Smooth muscle cell of the brain vasculature (primary cell): ENCODE results near the gene IQGAP3.
A peak's percentile ranks its signal among the peaks of the same experiment; 100 is the strongest.
"Not testable (repeated sequence)": the region's sequence is repeated elsewhere in the genome, so short reads cannot be mapped to it uniquely, and the experiment has no call there.

ENCODE experiments used
- DNase-seq: peaks from one replicate; pipeline ENCODE4 v3.0.0-alpha.2; 2012; ENCODE audit warnings: low read depth, low spot score

IQGAP3 gene

GRCh38 chr1:156571919-156572662 lies at the start of gene IQGAP3:
Gene IQGAP3, minus strand, starts transcription at chr1:156572565. Its CDS starts 36 bp downstream, at chr1:156572529.
- peak; percentile 46 for DNase-seq

GRCh38 chr1:156619582-156619955 lies 47.2 kb upstream of the IQGAP3 start:
- no peak for DNase-seq

GRCh38 chr1:156618853-156619581 lies 46.7 kb upstream of the IQGAP3 start, which contains the start of gene HAPLN2:
Gene HAPLN2, plus strand, starts transcription at chr1:156619415. Its CDS starts 4,076 bp downstream, at chr1:156623491.
- no peak for DNase-seq

- DNase-seq = no peak
Measured at GRCh38 chr1:156616463-156616862, 44.1 kb upstream of the IQGAP3 start.

GRCh38 chr1:156615946-156616345 lies 43.6 kb upstream of the IQGAP3 start:
- DNase-seq = no peak

GRCh38 chr1:156612666-156613065 lies 40.3 kb upstream of the IQGAP3 start:
- no peak for DNase-seq

GRCh38 chr1:156610072-156610471 lies 37.7 kb upstream of the IQGAP3 start:
- not testable (repeated sequence) for DNase-seq

- DNase-seq = no peak
Measured at GRCh38 chr1:156608981-156609380, 36.6 kb upstream of the IQGAP3 start.

- DNase-seq = no peak
Measured at GRCh38 chr1:156608036-156608674, 35.8 kb upstream of the IQGAP3 start.

GRCh38 chr1:156607344-156607743 lies 35.0 kb upstream of the IQGAP3 start:
- DNase-seq = not testable (repeated sequence)

GRCh38 chr1:156602557-156602993 lies 30.2 kb upstream of the IQGAP3 start:
- DNase-seq = no peak

GRCh38 chr1:156601892-156602291 lies 29.5 kb upstream of the IQGAP3 start:
- no peak for DNase-seq

GRCh38 chr1:156601122-156601830 lies 28.9 kb upstream of the IQGAP3 start, which contains the start of gene GPATCH4:
Gene GPATCH4, minus strand, starts transcription at chr1:156601479.
- DNase-seq = peak; percentile 68

- DNase-seq = no peak
Measured at GRCh38 chr1:156600733-156601121, 28.4 kb upstream of the IQGAP3 start.

- no peak for DNase-seq
Measured at GRCh38 chr1:156599811-156600210, 27.4 kb upstream of the IQGAP3 start.

GRCh38 chr1:156598731-156599432 lies 26.5 kb upstream of the IQGAP3 start:
- no peak for DNase-seq

GRCh38 chr1:156598125-156598524 lies 25.8 kb upstream of the IQGAP3 start:
- no peak for DNase-seq

GRCh38 chr1:156596426-156596825 lies 24.1 kb upstream of the IQGAP3 start:
- no peak for DNase-seq

- DNase-seq = no peak
Measured at GRCh38 chr1:156595016-156595415, 22.7 kb upstream of the IQGAP3 start.

GRCh38 chr1:156594190-156594589 lies 21.8 kb upstream of the IQGAP3 start:
- DNase-seq = no peak

GRCh38 chr1:156593661-156593989 lies 21.3 kb upstream of the IQGAP3 start:
- no peak for DNase-seq
